ENCODE data around the gene SEZ6.

DNA sequence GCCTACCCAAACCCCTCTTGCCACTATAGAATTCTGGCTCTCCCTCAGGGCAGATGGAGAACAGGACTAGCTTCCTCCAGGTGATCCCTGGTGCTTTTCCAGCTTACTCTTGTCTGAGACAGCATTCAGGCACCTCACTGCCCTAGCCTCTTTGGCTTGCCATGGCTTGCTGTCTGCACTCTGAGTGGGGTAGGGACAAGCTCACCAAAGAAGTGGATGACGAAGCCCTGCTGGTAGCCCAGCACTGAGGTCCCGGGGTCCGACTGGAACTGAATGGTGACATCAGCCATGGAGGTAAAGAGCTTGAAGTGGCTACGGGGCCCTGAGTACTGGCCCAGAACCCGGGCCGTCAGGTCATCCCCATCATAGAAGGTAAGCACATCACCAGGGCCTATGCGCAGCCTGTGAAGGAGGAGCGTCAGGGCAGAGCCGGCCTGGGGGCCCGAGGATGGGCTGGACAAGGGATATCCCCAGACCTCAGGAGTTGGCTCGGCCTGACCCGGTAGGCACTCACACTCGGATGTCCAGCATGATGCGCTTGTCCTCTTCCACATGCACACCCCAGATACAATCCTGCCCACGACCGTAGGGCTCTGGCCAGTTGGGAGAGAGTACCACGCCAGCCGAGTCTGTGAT, 46.9 kb downstream of the SEZ6 start:
- TF ChIP-seq POLR2A (IDR thresholded peaks at IDR 0.05; ENCODE audit: low read depth, low read length), result no peak
- TF ChIP-seq, protein P1, sequence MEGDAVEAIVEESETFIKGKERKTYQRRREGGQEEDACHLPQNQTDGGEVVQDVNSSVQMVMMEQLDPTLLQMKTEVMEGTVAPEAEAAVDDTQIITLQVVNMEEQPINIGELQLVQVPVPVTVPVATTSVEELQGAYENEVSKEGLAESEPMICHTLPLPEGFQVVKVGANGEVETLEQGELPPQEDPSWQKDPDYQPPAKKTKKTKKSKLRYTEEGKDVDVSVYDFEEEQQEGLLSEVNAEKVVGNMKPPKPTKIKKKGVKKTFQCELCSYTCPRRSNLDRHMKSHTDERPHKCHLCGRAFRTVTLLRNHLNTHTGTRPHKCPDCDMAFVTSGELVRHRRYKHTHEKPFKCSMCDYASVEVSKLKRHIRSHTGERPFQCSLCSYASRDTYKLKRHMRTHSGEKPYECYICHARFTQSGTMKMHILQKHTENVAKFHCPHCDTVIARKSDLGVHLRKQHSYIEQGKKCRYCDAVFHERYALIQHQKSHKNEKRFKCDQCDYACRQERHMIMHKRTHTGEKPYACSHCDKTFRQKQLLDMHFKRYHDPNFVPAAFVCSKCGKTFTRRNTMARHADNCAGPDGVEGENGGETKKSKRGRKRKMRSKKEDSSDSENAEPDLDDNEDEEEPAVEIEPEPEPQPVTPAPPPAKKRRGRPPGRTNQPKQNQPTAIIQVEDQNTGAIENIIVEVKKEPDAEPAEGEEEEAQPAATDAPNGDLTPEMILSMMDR (conservative IDR thresholded peaks at IDR 0.05; ENCODE audit: low read depth, low read length), result no peak
- TF ChIP-seq NFE2L2 (IDR thresholded peaks at IDR 0.05; ENCODE audit: low read depth, low read length), result no peak
- no peak for TF ChIP-seq MAZ (IDR thresholded peaks at IDR 0.05; ENCODE audit: borderline replicate concordance, low read depth, low read length)
- no peak for TF ChIP-seq RAD21 (IDR thresholded peaks at IDR 0.05; ENCODE audit: low read length)
- TF ChIP-seq, protein P2, sequence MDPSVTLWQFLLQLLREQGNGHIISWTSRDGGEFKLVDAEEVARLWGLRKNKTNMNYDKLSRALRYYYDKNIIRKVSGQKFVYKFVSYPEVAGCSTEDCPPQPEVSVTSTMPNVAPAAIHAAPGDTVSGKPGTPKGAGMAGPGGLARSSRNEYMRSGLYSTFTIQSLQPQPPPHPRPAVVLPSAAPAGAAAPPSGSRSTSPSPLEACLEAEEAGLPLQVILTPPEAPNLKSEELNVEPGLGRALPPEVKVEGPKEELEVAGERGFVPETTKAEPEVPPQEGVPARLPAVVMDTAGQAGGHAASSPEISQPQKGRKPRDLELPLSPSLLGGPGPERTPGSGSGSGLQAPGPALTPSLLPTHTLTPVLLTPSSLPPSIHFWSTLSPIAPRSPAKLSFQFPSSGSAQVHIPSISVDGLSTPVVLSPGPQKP (IDR thresholded peaks at IDR 0.05; ENCODE audit: borderline replicate concordance, low read depth, low read length), result no peak
- no peak for TF ChIP-seq RCOR1 (IDR thresholded peaks at IDR 0.05; ENCODE audit: insufficient replicate concordance, low read length)
- TF ChIP-seq, protein P3, sequence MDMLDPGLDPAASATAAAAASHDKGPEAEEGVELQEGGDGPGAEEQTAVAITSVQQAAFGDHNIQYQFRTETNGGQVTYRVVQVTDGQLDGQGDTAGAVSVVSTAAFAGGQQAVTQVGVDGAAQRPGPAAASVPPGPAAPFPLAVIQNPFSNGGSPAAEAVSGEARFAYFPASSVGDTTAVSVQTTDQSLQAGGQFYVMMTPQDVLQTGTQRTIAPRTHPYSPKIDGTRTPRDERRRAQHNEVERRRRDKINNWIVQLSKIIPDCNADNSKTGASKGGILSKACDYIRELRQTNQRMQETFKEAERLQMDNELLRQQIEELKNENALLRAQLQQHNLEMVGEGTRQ (IDR thresholded peaks at IDR 0.05; ENCODE audit: low read depth, low read length), result no peak
- no peak for TF ChIP-seq MAFK (IDR thresholded peaks at IDR 0.05; ENCODE audit: low read depth, low read length)
- TF ChIP-seq SMC3 (IDR thresholded peaks at IDR 0.05; ENCODE audit: low read depth, low read length), result no peak
